ENCODE data around the gene LHFPL2. TPM values are rescaled to one million over a fixed set of nuclear protein-coding genes. Genes with fewer than 3 reads are reported as not detected.
A peak's percentile ranks its signal among the peaks of the same experiment; 100 is the strongest.

LHFPL2 gene
- polyA plus RNA-seq, 1 donor: 39.6 TPM

DNA sequence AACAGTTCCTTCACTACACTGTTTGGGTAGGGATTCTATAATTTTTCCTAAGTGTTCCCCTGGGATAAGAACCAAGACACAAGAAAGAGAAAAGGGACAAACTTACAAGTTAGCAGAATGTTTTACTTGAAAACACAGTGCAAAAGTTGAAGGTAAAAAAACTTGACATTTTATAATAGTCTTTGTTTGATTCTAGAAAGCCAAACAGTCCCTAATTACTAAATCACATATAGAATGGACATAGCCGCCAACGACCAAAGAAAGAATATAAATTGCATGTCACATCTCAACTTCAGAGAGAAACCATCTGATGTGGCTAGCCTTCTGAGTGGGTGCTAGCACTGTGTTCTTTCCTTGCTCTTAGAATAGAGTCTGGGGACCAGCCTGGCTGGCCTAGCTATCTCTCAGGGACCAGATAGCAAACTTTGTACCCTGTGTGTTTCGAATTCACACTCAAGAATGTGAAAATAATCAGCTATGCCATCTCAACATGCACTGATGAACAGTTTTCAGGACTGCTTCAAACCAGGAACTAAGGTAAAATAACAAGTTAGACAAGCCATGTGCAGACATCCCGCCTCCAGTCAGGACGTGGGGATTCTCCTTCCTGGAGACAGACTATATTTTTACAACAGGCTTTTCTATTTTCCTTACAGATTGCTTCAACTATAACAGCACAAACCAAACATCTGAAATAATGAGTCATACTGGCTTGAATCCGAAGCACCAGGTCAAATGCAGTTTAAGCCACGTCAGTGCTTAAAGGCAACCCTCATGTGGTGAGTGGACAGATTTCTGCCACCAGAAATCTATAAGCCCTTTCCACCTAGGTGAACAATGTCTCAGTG lies 53.7 kb downstream of the LHFPL2 start:
- DNase-seq: peak; percentile 89

DNA sequence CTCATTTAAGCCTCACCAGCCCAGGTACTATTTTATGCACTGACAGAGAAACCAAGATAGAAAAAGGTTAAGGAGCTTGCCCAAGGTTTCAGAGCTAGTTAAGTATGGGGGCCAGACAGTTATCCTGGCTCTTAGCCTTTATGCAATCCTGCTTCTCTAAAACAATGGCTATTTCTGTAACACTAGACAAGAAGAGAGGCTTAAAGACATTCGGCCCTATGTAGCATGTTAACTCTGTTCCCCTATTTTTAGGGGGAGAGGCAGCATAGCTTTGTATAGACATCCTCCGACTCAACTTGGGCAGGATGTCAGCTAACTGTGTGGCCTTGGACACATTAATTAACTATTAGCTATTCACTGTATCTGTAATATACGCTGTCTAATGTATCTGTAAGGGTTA lies 54.6 kb downstream of the LHFPL2 start:
- DNase-seq: no peak

DNA sequence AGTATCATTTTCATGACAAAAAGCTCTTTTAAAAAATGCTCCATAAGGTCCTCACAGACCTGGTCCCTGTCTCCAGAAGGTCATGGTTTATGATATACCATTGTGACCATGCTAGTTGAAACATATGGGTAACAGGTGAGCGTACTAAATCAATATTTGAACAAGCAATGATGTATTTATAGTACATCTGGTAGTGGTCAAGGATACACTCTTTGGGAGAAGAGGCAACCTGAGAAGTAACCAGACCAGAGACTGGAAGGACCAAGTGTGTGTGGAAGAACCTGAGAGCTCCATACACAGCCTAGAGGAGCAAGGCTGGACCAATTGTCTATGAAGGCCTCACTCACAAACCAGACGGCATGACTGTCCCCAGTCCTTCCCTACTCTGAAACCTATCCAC lies 55.1 kb downstream of the LHFPL2 start:
- no peak for DNase-seq

DNA sequence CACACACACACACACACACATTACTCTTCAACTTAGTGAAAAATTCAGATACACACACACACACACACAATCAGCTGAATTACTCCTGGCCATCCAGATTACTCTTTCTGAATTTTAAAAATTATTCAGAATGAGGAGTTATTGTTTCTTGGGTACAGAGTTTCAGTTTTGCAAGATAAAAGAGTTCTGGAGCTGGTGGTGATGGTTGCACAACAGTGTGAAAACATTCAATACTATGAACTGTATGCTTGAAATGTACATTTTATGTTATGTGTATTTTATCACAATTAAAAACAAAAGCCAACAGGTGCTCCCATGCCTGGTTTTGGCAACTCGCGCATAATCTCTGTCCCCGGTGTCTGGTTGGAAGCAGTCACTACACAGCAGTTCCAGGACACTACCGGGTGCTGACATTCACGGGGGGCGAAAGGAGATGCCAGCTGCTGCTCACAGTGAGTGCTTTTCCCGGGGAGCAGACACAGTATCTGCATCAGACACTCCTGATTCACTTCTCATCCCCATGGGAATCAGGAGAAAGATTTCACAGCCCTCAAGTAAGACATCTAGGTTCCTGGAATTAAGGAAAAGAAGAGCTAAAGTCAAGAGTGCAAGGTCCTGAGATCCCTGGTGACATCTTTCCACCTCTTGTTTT lies 55.7 kb downstream of the LHFPL2 start:
- DNase-seq: no peak

DNA sequence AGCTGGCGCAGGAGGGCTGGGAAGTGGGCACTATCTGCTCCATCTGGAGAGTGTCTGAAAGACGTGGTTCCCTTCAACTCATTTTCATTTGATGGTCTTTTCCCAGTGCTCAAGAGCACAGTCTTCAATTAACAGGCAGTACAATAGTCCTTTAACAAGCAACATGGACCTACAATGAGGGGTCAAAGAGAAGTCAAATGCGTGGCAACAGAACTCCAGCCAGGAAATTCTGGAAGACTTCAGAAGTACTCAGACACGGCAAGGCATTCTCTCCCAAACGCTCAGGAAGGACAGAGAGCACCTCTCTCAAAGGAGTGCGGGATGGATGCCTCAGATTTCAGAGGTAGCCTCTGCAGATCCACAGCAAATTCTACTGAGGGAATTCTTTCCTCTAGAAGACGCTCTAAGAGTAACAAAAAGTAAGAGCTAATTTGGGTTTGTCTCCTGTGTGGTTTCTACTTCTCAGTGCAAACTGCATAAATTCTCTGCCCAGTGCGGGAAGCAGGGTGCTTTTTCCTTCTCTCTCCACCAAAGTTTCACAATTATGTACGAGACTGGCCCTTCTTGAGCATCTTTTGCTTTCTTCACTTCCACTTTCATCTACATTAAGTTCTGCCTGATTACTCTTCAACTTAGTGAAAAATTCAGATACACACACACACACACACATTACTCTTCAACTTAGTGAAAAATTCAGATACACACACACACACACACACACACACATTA lies 56.4 kb downstream of the LHFPL2 start:
- DNase-seq: no peak

DNA sequence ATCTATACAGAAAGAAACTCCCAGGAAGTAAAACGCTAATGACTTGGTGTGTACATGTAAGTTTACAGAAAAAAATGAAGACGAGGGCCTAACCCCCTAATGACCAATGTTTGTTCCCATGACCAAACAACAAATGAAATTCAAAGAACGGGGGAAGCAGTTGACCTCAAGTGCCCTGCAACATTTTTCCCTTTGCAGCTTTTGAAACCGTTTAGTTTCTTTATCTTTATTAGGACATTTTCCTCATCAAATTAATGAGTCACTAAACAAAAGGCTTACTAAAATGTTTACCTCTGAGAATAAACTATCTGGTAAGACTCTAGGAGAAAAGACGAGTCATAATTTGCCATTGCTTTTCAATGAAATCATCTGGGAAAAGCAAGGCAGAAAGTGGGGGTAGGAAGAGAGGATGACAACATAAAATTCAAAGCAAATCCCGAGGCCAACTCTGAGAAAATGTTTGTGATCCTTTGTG lies 57.4 kb downstream of the LHFPL2 start:
- no peak for DNase-seq

DNA sequence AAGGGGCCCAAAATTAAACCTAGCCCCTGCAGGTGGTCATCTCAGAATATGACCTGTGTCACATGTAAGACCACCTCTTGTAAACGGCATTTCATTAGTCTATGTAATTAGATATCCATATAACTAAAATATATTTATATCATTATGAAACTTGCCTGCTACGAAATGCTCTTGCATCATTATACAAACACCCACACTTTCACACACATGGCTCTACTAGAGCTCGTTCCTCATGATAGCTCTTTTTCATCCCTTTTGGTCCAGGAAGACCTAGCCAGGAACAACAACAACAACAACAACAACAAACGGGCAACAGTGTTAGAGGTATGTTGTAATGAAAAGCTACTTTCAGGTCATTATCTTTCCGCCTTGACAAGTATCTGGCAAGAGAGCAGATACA lies 58.6 kb downstream of the LHFPL2 start:
- DNase-seq: no peak

DNA sequence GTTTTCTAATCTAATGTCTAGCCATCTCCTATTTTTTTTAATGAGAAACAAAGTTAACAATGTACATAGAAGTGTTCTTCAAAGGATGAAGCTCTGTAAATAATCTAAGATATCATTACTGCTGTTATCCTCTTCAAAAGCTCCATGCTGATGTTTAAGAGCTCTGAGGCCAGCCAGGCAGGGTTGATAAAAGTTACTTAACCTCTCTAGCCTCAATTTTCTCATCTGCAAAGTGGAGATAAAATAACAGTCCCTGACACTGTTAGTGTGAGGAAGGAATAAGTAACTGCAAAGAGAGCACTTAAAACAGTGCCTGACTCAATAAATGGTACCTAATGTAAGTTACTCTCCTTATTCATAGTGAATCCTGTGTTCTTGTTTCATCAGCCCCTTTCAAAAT lies 60.1 kb downstream of the LHFPL2 start:
- no peak for DNase-seq

DNA sequence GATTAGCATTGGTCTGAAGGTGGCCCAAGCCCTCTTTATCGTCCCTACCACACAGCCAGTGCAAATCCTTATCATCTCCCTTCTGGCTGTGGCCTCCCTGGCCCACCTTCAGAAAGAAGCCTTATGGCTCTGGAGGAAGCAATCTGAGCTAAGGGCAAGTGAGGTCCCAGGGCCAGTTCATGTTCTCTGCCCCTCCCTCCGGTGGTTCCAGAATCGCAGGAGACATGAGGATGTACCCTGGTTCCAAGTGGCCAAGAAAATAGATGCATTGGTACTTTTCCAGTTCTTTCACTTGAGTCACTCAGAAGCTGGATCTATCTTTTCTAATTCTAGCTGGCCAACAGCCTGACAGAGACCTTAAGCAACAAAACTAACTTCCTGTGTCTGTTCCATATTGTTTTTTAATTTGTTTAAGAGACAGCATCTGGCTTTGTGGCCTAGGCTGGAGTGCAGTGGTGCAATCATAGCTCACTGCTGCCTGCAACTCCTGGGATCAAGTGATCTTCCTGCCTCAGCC lies 60.7 kb downstream of the LHFPL2 start:
- DNase-seq: no peak

DNA sequence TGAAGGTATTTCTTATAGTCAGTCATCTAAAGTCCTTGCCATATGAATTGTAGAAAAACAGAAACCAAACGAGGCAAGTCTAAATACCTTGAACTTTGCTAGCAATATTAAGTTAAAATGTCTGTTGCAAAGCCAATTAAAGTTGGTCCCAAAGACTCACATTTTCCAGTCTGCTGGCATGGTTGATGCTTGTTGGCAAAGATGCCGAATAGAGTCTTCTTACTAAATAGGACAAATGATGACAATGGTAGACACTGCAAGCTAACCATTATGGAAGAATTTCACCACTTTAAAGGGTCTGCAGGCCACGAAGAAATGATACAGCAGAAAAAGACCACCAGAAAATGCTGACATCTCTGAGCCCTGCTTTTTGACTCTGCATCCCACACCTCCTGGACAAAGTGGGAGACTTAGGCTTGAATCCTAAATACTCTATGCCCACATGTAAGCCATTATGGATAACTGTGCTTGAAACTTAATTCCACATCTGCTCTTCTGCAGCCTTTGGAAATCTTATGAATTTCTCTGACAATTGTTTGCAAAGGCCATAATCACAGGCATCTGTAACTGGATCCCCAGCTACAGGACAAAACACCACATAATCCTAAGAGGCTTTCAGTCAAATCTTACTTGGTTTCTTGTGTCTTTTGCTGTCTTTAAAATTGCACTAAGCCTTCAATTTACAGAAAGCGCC lies 61.3 kb downstream of the LHFPL2 start:
- no peak for DNase-seq

DNA sequence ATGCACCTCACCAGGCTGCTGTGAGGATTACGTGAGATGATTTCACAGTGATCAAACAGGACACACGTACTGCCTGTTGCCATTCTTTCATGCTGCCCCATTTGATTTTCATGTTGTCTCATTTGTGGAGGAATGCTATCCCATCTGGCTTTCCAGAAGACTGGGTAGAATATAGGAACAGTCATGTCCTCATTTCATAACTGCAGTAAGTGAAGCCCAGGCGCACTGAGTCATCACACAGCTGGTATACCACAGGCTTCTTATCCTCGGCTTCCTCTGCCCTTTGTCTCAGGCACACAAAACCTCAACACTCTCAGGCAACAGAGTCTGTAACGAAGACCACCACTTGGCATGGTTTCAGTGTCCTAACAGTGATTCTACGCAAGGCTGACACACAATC lies 62.3 kb downstream of the LHFPL2 start:
- no peak for DNase-seq

DNA sequence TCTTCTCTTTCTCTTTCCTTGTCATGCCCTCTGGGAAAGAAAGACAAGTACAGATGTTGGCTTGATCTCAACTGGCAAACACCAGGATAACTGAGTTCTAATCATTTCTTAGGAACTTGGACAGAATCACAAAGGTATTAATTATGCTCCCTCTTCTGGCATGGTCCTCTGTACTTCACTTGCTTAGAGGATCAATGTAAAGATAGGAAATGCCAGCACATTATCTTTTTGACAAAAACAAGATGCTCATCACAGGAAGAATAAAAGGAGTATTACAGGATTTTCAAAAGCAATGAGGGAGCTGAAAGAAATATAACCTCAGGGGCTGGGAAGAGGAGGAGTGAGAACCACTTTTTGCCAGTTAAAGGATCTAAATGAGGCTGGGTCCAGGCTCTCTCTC lies 70.6 kb downstream of the LHFPL2 start:
- DNase-seq: no peak

DNA sequence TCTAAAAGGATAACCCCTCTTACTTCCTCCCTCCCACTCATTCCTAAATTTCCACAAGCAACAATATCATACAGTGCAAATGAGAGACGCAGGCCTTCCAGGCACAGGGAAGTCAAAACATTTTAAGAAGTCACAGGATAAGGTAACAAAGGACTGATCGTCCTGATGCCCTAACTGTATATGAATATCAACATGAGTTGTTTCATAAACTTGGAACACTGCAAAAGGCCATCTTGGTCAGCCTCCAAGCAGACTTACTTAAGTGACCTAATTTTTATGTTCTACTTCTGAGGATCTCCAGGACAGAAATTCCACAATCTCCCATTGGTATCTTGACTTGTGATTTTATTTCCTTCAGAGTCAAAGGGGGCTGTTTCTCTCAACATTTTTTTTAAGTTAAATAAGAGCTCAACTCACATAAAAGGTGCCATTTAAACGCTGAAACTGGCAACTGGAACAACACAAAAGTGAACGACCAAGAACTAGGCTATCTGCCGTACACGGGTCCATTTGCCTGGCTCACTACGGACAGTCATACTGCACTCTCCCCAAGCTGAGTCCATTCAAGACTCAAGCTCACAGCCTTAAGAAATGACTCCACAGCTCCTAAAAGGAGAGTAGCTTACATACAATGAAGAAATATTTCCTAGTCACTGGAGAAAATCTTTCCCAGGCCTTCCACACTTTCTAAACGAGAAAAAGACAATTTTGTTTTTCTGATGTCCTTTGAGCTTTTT lies 71.3 kb downstream of the LHFPL2 start:
- no peak for DNase-seq

DNA sequence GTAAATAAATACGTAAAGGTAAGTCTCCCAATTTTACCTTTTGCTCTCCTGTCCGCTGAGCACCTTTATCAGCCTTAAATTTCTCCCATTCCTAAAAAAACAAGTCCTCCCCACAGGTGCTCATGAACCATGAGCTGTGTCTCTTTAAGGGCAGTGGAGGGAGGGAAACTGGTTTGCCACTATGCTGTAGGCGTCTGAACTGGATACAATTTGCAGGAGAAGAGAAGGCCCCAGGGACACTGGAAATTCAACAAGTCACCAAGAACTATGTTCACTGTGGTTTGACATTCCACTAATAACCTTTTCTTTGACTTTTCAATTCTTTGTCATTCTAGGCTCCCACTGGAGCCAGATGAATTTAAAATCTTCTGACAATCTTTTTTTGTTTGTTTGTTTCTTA lies 72.2 kb downstream of the LHFPL2 start:
- DNase-seq: no peak

DNA sequence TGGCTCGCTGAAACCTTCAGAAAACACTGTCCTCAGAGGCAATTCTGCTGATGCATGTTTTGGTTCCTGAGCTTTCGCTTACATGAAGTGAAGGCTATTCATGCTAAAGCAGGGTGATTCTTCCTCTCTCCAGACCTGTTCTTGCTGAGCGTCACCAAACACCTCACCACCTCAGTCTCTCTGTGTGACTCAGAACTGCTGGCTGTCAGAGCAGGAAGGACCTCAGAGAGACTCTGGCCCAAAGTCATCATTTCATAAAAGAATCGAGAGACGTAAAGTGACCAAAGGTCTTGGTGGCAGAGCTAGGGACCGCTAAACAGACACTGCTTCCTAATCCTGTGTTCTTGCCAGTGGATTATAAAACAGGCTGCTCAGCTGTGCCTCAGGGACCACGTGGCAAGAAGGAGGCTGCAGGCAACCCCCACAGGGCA lies 73.8 kb downstream of the LHFPL2 start:
- no peak for DNase-seq

DNA sequence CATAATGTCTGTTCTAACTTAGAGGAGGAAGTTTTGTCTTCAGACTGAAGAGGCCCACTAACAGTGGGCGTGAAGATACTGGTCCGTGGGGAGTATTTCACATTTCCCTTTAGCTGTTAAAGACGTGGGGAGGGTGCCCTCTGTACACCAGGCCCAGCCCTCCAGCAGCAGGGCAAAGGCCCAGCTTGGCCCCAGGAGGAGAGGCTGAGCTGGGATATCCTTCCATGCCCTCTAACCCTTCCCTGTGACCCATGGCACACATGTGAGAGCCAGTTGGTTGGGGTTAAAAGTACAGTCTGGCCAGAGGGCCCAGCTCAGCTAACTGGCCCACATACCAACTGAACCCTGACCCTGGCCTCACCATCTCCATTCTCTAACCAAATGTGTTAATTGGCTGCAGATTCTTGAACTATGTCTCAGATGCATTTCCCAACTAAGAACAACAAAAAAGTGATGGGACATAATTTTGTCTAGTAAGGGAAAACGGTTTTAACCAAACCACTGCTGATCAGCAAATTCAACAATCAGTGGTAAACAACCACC lies 74.4 kb downstream of the LHFPL2 start:
- DNase-seq: no peak

DNA sequence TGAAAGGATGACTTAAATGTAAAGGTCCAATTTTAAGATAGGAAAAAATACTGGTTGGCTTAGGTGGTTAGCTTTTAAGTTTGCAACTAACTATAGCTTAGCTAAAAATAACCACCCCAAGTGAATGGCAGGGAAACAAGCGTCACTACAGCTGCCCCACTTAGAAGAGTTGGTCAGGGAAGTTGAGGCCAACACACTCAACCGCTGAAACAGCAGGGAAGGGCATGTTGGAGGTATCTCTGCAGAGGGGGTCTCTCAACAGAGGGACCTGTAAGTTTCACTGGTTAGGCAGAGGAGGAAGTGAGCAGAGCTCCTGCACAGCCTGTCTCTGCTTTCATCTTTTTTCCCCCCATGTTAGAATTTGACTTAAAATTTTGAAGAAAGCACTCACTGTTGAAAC lies 75.3 kb downstream of the LHFPL2 start:
- no peak for DNase-seq

DNA sequence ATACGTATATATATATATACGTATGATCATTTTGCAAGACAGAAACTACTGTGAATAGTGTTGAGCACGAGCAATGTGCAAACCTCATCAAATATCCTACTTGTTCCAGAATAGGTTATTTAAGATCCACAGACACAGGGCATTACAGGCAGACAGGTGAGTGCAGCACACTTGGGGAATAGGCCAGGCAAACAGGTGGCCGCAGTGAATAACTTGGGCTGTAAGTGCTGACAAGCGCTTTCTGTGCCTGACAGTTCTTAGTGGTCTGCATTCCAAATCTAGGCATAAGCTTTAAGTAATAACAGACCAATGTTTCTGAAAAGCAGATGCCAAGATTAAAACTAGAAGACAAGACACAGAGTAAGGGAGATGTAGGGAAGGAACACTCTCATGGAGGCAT lies 77.9 kb downstream of the LHFPL2 start:
- DNase-seq: no peak

DNA sequence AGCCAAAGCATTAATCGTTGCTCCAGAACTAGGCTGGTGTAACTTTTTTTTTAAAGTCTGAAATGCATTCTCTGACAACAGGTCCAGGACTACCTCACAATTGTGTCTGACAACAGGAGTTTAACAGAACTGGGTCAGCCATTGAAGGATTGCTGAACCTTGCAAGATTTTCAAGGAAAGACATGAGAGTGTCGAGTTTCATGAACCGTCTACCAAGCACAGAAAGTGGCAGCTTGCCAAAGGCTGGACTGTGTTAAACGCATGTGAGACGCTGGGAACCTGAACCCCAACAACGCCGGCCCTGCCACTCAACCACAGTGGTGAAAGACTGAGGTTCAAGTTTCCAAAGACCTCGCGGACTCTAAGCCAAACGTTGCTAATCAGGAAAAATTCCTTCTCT lies 79.1 kb downstream of the LHFPL2 start:
- peak; percentile 62 for DNase-seq

DNA sequence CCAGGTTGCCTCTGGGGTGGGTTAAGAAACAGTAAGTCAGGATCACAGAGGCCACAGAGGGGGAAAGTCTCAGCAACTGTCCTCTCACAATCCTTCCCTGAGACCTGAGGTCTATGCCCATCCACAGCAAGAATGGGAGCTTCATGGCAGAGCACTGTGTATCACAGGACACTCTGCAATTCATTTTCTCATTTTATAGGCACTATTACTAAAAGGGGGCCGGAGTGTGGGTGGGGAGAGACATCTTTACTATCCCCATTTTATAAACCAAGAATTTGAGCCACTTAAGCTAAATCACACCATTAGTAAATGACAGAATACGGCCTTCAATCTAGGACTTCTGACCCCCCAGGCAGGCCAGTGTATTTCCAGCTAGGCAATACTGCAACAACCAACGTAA lies 79.9 kb downstream of the LHFPL2 start:
- DNase-seq: no peak

DNA sequence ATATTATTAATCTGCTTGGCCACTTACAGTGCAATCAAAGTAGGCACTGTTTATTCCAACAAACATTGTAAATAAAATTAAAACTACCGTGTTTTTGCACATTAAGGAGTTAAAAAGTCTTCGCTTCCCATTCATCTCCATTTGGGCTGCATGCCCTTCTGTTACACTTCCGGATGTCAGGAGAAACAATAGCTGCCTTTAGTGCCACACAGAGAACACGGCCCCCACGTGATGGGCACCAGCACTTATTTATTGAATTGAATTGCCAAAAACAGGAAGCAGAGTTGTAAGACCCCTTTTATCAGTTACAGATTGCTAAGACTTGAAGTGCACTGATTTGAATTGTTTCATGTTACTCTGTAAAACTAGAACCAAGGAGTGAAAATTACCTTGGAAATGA lies 80.4 kb downstream of the LHFPL2 start:
- DNase-seq: no peak

DNA sequence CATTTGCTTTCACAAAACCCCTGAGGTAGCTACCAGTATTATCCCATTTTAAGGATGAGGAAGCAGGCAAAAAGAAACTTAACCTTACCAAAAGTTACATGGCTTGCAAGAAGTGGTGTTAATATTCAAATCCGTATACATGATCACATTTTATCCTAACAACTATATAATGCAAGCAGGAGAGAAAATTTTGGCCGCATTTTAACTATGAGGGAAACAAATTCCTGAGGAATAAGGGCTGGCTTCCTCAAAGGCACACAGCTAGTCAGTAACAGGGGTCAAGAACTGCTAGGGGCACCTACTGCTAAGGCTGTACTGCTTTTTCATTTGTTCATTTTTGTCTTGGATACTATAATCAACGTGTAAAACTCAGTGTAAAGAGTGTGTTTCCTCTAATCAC lies 81.0 kb downstream of the LHFPL2 start:
- no peak for DNase-seq

Data from hindlimb muscle (tissue), 1 donor.